SK-MEL-5 (cell line): ENCODE results near the gene UNC5B. TPM values are rescaled to one million over a fixed set of nuclear protein-coding genes. Genes with fewer than 3 reads are reported as not detected.

Experiments
- DNase-seq: peaks from one replicate; pipeline ENCODE4 v3.0.0-alpha.2; 2016; ENCODE audit warnings: low read depth, low spot score
- in situ Hi-C: cut with HindIII; loops from 2 replicates; pipeline ENCODE4 v1.10.0; 2016; ENCODE audit warnings: low sequenced_read_pairs, high pct_unique_total_duplicates, low pct_unique_long_range_greater_than_20kb
- total RNA-seq: library from RNA; depleted of rRNA; stranded (reverse); fragments of >200 nt; shearing (Covaris generic); gene quantifications from 2 replicates; pipeline ENCODE4 v1.2.3, GENCODE V29; 2014

The UNC5B gene
- total RNA-seq, 1 experiment from 2014 or later = 0.82 TPM

DNA sequence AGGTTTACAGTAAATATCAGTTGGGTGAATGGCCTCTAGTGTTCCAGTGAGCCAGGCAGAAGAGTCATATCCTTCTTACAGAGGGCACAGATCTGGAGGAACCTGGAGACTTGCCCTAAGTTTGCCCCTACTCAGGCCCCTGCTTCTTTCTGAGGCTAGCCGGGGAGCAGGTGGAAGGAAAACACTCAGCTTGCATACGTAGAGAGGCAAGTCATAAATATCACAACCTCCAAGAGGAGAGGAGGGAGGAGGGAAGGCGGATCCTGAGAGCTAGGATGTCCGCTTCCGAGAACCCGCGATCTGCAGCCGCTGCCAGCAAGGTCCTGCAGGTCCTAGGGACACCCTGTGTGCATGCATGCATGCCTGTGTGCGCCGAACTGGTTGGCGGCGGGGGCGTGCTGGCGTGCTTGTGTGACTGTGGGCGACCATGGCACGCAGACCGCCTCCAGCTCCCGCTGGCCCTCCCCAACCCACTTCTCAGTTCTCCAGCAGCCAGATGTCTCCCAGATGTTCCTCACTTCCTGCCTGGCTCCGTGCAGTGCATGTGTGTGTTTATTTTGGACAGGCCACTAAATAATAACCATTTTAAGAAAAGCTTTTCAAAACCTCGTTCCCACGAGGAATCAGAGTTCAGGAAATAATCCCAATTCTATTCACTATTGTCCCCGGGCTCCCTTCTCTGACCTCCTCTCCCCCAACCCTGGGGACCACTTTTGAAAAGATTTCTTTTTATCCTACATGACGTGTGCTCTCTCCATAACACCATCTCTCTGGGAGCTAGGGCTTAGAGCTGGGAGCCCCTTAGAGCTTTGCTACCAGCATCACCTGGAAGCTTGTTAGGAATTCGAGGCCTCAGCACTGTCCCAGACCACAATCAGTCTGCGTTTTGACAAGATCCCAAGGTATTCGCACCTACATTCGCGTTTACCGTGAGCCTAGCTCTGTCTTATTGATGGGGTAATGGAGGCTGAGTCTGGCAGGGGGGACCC lies 32.4 kb downstream of the UNC5B start:
- in situ Hi-C loops = no loop called here

DNA sequence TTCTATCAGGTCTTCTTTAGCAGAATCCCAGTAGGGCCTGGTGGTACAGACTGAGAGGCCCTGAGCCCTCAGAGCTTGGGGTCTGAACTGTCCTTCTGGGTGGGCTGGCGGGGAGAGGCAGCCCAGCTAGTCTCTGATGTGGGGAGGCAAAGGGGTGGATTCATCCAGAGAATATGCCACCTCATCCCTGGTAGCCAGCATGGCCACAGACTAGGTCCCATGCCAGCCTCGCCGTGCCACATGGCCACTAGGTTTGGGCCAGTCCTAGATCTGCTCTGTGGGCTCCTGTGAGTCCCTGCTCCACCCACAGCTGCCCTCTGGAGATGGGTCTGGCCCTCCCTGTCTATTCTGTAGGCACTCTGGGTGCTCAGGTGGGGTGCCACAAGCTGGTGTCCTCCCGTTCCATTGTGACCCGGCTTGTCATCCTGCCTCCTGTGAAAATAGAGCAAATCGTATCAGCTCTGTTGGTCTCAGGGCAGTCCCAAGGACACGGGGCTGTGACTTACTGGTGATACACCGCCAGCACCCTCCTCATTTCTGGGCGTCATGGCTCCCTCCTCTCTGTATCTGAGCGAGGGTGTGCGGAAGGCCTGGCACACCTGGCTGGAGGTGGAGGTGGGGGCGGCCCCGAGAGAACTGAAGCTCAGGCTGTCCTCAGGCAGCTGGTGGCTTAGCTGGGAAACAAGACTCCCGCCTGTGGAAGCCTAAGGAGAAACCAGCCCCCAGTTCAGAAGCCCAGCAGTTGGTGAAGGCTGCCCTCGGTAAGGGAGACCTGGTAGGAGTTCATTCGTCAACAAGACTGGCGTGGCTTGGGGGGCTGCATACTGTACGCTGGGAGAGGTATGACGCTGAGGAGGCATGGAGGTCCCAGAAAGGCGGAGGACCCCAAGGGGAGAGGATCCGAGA lies 33.3 kb downstream of the UNC5B start:
- in situ Hi-C loops = no loop called here
- no peak for DNase-seq

More for the DNA sequence above, 32.4 kb downstream of the UNC5B start:
- DNase-seq = no peak

DNA sequence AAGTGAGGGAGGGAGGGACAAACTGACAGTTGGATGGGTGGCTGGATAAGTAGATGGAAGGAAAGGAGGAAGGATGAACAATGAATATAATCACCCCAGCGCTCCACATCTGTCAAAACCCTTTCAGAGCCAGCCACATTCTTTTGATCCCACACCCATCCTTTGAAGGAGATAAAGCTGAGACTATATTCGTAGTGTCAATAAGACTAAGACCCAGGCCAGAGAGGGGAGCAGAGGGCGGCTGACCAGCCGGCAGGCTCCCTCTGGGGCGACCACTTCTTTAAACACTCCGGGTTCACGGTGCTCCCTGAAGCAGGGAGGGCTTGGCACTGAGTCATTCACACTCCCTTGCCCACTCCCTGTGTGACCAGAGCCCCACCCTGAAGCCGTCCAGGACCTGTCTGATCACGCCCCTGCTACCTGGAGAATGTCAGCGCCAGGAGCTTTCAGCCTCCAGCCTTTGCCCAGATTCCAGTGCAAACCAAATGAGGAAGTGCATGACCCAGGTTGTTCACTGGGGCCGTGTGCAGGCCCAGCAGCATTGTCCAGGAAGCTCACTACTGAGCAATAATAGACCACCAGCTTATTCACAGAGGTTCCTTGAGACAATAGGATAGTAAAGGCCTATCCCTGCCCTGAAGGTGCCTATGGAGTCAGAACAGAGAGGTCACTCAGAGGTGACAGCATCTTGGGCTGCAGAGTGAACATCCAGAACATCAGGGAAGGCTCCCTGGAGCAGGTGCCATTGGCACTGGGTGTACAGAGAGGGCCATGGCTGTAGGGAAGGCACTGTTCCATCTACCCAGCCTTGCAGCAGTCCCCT lies 34.4 kb downstream of the UNC5B start:
- in situ Hi-C loops = no loop called here
- no peak for DNase-seq

DNA sequence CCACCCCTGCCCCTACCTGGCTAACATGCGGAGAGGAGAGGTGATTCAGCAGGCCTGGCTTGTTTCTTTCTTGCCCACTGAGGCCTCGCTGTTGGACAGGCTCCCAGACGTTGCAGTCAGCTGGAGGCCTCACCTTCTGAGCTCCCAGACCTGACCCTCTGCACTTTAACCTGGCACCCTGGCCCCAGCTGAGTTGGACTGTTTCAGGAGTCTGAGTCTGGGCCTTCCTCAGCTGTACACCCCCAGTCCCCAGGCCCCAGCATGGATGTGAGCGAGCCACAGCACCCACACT lies 35.0 kb downstream of the UNC5B start:
- in situ Hi-C loops = no loop called here
- no peak for DNase-seq

DNA sequence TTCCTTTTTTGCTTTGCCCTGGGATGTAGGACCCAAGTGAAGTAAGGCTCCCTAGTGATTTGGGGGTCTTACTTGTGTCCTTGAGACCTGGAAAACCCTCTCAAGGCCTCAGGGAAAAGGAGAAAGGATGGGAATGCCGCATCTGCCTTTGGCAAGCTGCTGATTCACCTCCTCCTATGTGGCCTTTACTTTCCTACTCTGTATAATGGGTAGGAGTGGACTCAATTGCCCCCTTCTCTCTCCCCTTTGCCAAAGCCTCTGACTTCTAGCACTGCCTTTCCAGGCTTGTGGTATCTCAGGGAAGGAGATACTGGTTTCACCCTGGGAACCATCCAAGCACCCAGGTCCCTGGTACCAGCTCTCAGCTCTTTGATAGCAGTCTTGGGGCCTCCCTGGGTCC lies 35.4 kb downstream of the UNC5B start:
- no peak for DNase-seq
- in situ Hi-C loops = no loop called here

DNA sequence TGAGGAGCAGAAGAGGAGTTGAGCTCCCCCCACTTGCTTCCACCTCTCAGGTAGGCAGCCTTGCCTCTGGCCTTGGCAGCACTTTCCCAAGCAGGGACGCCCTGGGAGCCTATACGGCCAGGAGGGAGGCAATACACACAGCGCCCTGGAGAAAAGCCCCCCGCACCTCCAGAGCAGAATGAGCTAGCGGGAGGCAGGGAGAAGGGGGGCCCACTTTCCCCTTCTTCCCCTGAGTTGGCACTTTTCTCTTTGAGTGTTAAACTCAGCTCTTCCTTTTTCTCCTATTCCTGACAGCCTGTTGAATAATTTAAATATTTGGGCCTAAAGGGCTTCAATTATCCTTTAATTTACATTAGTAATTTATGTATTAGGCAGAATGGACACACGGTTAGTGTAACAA lies 35.8 kb downstream of the UNC5B start:
- DNase-seq = no peak
- in situ Hi-C loops = no loop called here

DNA sequence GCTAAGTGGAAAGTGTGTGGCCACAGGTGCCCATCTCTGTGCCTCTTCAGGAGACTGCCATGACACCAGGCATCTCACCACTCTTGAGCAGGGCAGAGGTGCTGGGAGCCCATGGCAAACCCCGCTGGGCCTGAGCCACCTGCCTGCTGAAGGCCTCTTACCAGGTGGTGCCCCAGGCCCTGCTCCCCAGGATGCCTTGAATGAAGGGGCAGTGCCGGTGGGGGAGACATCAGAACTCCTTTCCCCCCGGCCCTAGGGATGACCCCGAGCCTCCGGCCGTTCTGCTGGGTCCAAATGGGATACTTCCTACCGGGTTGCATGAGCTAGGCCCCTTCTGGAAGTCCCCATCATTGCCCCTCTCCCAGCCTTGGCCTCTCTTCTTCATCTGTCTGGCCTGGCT lies 37.6 kb downstream of the UNC5B start:
- no peak for DNase-seq
- in situ Hi-C loops = no loop called here

DNA sequence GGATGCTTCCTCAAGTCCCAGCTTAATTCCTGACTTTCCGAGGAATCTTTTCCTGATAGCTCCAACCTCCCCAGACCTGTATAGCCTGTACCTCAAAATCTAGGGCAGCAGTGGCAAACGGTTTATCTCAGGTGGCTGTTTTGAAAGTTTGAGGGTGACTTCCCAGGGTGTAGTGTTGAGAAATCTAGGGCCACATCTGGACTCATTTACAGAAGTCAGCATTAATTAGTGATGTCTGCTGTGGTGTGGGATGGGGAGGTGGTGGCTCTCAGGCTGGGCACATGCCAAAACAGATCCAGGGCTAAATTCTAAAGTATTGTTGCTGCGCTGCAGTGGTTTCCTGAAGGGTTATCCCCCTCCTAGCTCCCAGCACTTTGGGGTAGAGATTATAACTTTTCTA lies 38.0 kb downstream of the UNC5B start:
- no peak for DNase-seq
- in situ Hi-C loops = no loop called here

DNA sequence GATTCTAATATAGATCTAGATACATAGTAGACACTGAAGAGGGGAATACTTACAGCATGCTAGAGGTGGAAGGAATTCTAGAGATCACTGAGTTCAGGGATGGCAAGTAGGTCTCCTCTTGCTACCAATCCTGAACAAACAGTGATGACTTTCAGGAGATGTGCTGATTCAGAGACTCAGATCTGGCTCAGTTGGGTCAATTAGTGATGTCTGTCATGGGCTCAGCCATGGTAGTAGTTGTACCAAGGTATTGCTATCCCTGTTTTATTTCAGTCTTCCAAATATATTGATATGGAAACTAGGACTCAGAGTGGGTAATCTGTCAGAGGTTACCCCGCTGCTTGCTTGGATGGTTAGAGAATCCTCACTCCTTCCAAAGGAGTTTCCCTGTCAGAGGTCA lies 38.5 kb downstream of the UNC5B start:
- DNase-seq = no peak

DNA sequence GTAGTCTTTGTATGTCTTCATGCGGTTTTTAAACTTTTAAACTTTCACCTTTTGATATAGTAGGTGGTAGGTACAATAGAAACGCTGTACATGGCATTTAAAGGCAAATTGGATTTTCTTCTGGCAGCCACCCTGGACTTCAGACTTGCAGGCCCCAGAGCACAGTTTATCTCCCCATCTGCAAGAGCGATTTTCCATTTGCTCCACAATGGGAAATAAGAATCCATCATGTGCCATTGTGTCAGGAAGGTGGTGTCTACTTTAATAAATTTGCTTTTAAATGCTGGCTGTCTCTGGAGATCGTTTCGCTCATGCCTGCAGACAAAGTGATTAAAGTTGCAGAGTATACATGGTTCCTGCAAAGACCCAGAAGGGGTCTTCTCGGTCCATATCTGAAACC lies 38.9 kb downstream of the UNC5B start:
- in situ Hi-C loops = no loop called here
- DNase-seq = no peak

More for the DNA sequence above, 38.5 kb downstream of the UNC5B start:
- in situ Hi-C loops = no loop called here

DNA sequence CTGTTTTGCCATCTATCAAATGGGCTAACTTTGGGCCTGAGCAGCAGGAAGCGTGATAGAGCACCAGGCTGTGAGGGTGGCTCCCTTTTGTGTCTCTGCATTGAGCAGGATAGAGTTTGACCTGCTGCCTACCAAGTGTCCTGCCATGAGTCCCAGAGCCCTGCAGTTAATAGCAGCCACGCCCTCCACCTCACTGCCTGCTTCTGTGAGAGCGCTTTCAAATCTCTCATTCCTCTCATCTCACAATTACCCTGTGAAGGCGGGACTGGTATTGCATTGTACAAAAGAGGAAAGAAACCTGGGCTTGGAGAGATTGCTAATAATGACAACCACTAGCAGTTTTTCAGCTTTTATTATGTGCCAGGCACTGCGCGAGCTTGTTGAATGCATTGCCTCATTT lies 39.9 kb downstream of the UNC5B start:
- in situ Hi-C loops = no loop called here
- DNase-seq = no peak

DNA sequence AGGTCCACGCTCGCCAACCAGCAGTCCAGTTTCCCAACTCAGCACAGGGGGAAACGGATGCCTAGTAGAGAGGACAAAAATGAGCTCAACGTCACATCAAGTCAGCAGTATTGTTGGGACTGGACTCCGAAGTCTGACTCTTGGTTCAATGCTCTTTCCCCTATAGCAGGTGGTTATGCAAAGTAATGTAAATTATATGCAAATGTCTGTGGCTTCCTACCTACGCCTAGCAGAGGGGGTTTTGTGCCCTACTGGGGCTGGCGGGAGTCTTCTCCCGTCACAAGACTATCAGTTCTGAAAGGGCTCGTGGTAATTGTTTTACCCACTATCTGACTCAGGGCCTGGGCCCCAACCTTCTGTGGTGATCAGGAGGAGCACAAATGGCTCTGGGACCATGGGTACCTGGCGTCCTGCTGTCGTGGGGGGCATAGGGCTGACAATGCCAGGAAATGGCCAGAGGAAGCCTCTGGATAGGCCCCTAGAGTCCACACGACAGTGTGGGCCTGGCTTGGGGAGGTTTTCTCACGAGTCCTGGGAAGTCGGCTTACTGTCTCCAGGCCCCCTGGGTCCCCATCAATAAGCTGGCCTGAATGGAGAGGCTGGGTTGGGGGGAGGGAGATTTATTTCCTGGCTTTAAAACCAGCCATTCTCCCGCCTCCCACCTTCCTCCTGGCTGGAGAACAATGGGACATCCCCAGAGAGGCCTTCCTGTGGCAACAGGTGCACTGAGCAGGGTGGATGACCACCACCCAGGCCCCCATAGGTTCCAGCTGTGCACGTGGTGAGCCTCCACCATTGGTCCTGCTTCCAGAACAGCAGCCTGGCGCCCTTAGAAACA lies 41.8 kb downstream of the UNC5B start:
- in situ Hi-C loops = no loop called here
- no peak for DNase-seq

DNA sequence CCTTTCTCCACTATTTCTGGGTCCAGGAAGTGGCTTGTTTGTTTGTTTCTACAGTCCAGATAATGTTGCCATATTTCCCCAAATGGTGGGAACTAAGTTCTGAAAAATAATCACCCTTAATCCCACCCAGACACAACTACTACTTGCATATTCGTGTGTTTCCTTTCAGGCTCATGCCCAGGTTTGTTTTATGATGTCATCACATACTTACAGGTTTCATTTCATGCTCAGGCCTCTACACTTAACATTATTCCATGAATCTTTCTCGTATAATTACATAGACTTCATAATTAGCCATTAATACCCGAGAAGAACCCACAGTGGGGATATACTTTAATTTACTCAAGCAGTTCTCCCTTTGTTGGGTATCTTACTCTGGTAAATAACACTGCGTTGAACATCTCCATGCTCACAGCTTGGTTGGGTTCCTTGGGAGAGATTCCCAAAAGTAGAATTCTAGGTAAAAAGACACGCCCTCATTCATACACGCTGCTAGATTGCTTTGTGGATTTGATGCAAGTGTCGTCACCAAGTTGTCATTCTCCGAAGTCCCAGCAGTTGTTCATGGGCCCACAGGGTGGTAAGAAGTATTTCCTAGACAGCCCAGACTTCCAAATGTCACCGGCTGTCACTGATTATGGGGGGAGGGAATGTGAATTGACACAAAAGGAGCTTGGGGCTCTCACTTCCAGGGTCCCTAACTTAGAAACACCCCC lies 42.6 kb downstream of the UNC5B start:
- DNase-seq = no peak
- in situ Hi-C loops = no loop called here

DNA sequence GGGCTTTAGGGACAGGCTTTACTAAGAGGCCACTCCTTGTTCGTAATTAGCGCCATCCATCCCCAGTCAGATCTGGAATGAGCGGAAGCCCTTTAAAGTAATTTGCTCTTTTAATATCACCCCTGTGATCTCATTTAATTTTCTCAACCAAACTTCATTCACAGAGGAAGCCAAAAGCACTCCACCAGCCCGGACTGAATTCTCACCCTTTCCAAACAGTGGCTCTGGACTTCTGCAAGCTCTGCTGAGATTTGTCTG lies 43.1 kb downstream of the UNC5B start:
- in situ Hi-C loops = no loop called here

DNA sequence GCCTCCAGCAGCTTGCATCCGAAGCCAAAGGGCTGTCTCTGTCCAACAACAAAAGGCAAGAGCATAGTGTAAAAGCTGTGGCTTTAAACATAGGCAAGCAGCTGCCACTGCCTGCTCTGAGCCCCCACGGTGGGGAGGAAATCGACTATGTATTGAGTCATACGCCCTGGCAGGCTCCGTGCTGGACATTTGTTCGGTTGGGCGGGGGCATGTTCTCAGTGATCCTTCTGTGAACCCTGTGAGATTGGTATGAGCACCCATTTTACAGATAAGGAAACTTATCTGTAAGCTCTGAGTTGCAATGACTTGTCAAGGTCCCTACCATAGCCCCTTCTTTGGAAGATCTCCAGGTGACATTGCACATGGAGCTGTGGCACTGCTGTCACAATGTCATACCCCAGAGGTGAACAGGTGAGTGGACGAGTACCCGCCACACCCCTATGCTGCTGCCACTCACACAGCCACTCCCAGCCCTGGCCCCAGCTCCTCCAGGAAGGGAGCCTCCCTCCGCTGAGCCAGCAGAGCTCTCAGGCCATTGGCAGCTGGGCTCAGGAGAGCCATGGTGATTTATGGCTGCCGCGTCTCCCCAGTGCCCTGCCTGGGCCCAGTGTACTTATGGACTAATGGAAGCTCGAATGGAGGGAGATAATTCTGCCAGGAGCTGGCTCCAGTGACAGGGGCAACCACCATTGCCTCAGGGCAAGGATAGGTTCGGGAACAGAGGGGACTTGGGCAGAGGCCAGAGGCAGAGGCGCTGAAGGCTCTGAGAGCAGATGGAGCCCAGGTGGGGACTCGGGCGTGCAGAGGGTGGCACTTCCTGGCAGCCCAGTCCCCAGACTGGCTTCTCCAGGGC lies 43.7 kb downstream of the UNC5B start:
- in situ Hi-C loops = no loop called here
- no peak for DNase-seq

More for the DNA sequence above, 43.1 kb downstream of the UNC5B start:
- no peak for DNase-seq
